HG03066 (cell line): ENCODE data around the gene NUDC.
"Not testable (repeated sequence)": the region's sequence is repeated elsewhere in the genome, so short reads cannot be mapped to it uniquely, and the experiment has no call there.

Experiments
- ATAC-seq: cut with Tn5 transposase; IDR thresholded peaks from one replicate; pipeline ENCODE4 v1.9.1; 2021; ENCODE audit warnings: low read depth; ENCODE audit not compliant: unreplicated experiment

NUDC gene

DNA sequence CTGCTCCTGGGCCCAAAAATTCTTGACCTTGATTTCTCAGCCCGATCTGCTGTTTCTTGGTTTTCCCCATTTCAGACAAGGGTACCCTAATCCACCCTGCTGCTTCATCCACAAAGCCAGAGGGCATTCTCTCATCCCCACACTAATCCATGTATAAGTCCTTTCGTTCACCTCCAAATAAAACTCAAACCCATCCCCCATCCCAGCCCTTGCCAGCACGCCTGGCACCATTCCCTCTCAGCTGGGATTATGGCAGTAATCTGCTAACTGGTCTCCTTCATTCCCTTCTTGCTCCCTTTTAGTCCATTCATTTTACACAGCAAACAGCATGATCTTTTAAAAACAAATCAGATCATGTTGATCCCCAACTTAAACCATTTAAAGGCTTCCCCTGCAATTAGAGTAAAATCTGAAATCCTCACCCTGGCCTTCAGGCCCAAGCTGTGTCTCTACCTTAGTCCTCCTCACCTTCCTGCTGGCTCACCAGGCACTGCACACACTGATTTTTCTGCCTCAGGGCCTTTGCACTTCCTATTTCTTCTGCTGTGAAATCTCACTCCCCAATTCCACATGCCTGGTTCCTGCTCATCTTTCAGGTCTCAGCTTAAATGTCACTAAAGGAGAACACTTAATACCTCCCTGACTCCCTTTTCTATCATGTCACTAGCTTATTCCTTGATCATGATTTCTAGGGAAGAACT is 59.8 kb downstream of the NUDC start:
- ATAC-seq, result no peak

GRCh38 chr1:26983863-26984262 is 62.3 kb downstream of the NUDC start:
- ATAC-seq, result no peak

DNA sequence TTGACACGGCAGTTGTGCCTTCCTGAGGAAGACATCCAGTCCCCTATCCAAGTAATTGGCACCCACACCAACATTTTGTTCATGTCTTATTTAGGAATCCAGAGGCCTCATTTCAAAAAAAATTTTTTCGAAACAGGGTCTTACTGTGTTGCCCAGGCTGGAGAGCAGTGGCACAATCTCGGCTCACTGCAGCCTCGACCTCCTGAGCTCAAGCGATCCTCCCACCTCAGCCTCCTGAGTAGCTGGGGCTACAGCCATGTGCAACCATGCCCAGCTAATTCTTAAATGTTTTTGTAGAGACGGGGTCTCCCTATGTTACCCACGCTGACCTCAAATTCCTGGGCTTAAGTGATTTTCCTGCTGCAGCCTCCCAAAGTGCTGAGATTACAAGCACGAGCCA is 62.7 kb downstream of the NUDC start:
- ATAC-seq, result no peak

- ATAC-seq, result no peak
Measured at GRCh38 chr1:26986658-26987057, 65.1 kb downstream of the NUDC start.

GRCh38 chr1:26989403-26990109 is 68.0 kb downstream of the NUDC start:
- ATAC-seq, result not testable (repeated sequence)

DNA sequence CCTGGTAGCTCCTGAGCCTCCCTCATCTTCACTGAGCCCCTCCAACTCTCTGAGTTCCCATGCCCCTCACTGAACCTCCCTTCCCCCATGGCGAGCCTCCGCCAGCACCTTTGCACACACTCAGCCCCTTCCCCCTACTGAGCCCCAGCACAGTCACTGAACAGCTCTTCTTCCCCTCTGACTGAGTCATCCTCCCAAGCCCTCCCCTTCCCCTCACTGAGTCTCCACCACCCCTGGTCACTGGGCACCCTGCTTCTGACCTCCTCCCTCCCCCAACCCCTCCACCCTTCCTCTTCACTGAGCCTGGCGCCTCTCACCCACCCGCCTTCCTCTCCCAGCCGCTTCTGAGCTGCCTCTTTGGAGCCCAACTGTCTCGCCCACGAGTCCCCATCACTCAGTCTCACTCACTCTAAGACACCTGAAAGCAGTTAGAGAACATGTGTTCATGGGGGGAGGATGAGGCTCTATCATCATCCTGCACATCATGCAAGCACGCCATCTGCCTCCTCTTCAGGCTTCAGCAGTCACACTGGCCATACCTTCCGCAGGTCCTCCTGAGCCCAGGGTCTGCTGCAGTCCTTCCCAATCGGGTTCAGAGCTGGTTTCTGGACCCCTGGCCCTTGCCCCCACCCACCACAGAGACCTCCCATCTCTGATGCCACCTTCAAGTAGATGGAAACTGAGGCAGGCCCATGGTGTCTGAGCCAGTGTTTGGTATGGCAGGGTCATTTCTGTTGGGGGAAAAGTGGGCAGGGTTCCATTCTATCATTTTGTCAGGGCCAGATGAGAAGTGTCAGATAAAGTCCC is 70.0 kb downstream of the NUDC start:
- ATAC-seq, result no peak

DNA sequence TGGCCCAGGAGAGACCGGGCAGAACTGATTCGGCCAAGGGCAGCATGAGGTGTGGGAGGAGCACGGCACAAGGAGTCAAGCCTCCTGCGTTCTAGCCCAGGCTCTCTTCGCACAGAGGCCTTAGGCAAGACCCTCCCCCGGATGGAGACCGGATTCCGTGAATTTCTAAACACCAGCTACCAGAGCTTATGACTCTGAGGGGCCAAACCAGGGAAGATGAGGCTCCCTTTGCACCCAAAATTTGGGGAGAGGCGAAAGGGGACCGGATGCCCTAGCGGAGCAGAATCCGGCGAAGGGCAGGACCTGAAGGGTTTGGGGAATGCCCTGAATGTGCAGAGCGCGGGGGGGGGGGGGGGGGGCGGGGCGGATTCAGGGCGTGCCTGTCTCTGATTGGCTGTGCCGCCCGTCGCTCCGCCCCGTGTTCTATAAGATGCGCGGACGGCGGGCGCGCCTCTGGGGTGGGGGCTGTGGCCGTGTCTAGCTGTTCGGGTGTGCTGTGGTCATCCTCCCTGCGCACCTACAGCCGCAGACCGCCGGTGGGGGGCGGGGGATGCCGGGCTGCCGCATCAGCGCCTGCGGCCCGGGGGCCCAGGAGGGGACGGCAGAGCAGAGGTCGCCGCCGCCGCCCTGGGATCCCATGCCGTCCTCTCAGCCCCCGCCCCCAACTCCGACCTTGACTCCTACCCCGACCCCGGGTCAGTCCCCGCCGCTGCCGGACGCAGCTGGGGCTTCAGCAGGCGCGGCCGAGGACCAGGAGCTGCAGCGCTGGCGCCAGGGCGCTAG is 71.9 kb downstream of the NUDC start, which contains the start of gene TRNP1:
TRNP1 (plus strand) TSS at position 456 of the 783 bp plus-strand sequence; CDS start at position 551, 95 bp downstream.
- no peak for ATAC-seq

- no peak for ATAC-seq
Measured at GRCh38 chr1:26994020-26994786, 72.7 kb downstream of the NUDC start.

DNA sequence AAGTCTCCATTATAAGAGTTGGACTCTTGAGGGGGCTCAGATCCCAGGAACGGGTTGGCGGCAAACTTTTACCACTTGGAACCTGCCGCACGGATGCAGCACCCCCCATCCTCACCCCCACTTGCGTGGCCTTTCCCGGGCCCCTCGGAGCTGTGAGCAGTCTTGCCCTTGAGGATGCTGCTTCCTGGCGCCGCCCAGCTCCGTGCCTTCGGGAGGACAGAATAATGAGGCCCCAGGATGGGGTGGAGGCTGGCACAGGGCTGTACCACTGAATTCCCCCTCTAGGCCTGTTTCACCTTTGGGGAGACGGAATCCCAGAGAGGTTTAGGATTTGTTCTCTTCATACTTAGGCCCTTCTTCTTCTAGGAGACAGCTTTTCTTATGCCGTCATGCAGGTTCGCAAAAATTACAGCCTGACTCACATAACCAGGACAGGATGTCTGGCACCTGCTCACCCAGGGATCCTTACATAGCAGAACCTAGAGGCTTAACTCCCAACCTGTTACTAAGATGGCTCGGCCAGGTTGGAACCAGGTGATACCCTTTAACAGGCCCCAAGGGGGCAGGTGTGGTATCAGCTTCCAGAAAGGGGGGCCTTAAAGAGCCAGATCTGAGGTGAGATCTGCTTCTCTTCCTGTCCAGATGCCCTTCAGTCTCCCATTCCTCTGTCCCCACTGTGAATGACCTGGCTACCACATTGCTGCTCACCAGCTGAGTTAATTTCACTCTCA is 73.4 kb downstream of the NUDC start:
- no peak for ATAC-seq

GRCh38 chr1:26996024-26996423 is 74.5 kb downstream of the NUDC start:
- ATAC-seq, result no peak
